HUDEP-2 (cell line): ENCODE data around the gene TIGD4.
"Not testable (repeated sequence)": the region's sequence is repeated elsewhere in the genome, so short reads cannot be mapped to it uniquely, and the experiment has no call there.

Source experiments
- DNase-seq, 76 experiments: peaks; one replicate each; lab custom pipeline; 2025; ENCODE audit not compliant: unreplicated experiment in 76 of 76; lab: John Stamatoyannopoulos, UW

TIGD4 gene

DNA sequence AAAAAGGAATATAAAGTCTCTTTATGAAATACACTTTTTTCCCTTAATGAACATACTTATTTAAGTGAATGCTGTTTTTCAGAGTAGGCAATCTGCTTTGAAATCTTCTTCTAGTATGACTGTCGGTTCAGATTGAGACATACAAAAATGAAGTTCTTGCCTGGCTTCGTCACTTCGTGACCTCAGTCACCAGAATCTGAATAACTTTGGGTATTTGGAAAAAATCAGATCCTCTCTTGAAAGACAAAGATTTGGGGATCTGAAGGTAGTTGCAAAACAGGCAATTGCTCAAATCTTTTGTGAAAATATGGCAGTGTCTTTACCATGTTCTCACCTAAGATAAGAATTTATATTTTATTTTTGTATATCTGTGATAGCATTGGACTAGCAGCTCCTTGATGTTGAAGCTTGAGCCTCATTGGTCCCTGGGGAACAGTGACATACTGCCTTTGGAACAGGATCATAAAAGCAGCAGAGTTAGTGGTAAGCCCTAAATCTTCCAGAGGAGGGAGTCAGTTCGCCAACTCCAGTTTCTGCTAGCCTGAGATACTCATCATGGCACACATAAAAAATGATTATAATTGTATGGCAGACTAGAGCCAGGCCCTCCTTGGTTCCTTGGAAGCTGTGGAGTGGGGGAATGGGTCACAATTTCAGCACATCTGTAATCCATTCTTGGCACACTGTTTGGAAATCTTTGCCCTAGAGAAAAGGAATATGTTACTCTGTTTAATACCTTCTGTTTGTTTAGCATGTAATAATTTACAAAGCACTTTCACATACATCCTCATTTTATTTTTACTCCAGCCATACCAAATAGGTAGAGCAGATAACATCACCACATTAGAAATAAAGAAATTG lies 5.2 kb upstream of the TIGD4 start:
- peak in 14 of 76 experiments; percentile 1 to 19 (median 8) for DNase-seq

GRCh38 chr4:152780267-152780778 lies 793 bp upstream of the TIGD4 start:
- DNase-seq, result peak in 23 of 76 experiments; percentile 1 to 59 (median 37)

GRCh38 chr4:152778656-152779512 lies 646 bp downstream of the TIGD4 start:
- peak in 11 of 76 experiments; percentile 1 to 45 (median 7) for DNase-seq

GRCh38 chr4:152777488-152777887 lies 2.0 kb downstream of the TIGD4 start:
- DNase-seq, result no peak

GRCh38 chr4:152776352-152776751 lies 3.2 kb downstream of the TIGD4 start:
- peak in 2 of 76 experiments; percentile 1 to 17 for DNase-seq

GRCh38 chr4:152773953-152774352 lies 5.6 kb downstream of the TIGD4 start:
- no peak for DNase-seq

- DNase-seq, result no peak
Measured at GRCh38 chr4:152773339-152773738, 6.2 kb downstream of the TIGD4 start.

GRCh38 chr4:152771741-152772533 lies 7.6 kb downstream of the TIGD4 start:
- DNase-seq, result no peak

DNA sequence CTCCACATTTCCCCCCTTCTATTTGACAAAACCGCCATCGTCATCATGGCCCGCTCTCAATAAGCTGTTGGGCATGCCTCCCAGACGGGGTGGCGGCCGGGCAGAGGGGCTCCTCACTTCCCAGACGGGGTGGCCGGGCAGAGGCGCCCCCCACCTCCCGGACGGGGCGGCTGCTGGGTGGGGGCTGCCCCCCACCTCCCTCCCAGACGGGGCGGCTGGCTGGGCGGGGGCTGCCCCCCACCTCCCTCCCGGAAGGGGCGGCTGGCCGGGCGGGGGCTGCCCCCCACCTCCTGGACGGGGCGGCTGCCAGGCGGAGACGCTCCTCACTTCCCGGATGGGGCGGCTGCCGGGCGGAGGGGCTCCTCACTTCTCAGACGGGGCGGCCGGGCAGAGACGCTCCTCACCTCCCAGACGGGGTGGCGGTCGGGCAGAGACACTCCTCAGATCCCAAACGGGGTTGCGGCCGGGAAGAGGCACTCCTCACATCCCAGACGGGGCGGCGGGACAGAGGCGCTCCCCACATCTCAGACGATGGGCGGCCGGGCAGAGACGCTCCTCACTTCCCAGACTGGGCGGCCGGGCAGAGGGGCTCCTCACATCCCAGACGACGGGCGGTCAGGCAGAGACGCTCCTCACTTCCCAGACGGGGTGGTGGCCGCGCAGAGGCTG lies 14.3 kb downstream of the TIGD4 start:
- DNase-seq, result not testable (repeated sequence)

DNA sequence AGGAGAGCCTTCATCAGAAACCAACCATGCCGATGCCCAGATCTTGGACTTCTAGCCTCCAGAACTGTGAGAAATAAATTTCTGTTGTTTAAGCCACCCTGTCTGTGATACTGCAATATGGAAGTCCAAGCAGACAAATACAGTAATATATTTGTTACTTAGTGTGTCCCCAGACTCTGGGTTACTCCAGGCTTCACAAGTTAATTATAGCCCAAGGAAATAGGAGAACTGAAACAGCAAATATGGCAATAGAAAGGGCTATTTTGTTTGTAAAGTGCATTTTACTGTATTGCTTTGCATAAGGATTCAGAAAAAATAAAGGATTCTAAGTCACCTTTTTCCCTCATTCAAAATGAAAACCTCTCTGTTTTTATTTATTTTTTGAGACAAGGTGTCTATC lies 15.7 kb downstream of the TIGD4 start:
- no peak for DNase-seq

DNA sequence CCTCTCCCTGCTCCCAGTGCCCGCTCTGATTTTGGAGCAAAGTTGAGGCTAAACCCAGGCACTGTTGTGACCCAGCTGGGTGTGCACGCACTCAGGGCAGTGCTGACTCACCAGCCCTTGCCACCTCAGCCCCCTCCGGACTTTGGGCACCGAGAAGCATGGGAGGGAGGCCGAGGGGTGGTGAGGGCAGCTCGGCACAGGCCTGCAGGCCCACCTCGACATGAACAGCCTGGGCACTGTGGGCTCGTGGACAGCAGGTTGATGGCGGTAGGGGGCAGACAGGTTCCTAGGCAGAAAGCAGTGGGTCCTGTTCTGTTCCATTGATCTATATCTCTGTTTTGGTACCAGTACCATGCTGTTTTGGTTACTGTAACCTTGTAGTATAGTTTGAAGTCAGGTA lies 30.9 kb downstream of the TIGD4 start:
- no peak for DNase-seq

DNA sequence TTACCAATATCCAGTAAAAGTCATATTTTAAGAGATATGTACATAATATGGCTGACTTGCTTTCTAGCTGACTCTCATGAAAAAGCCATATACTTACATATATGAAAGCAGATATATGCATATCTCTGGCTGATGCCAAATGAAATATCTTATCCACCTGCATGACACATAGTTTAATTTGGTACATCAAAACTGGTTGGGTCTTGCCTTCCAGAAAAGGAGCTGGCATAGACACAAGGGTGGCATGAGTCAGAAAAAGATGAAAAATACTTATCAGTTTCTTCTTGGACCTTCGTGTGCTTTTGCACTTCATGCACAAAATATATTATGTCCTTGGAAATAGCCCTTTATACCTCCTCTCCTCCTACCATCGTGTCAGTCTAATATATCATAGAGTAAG lies 32.1 kb downstream of the TIGD4 start:
- no peak for DNase-seq

DNA sequence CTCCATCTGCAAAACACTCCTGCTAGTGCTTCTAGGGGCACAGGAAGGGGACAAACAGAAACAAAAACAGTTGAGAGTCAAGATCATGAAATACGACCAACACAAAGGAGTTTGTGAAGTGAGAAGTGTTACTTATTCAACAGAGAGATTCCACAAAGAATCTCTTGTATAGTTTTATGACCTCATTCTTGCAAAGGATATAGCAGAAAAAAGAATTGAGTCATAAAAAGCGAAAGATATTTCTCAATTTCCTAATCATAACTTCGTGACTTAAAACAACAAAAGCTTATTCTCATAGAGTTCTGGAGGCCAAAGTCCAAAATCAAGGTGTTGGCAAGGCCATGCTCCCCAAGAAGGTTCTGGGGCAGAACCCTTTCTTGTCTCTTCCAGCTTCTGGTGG lies 40.7 kb downstream of the TIGD4 start:
- peak in 1 of 76 experiments; percentile 1 for DNase-seq

GRCh38 chr4:152735906-152736305 lies 43.6 kb downstream of the TIGD4 start:
- DNase-seq, result no peak

- peak in 5 of 76 experiments; percentile 2 to 14 (median 5) for DNase-seq
Measured at GRCh38 chr4:152735396-152735859, 44.1 kb downstream of the TIGD4 start.

GRCh38 chr4:152734699-152735050 lies 44.9 kb downstream of the TIGD4 start:
- no peak for DNase-seq

DNA sequence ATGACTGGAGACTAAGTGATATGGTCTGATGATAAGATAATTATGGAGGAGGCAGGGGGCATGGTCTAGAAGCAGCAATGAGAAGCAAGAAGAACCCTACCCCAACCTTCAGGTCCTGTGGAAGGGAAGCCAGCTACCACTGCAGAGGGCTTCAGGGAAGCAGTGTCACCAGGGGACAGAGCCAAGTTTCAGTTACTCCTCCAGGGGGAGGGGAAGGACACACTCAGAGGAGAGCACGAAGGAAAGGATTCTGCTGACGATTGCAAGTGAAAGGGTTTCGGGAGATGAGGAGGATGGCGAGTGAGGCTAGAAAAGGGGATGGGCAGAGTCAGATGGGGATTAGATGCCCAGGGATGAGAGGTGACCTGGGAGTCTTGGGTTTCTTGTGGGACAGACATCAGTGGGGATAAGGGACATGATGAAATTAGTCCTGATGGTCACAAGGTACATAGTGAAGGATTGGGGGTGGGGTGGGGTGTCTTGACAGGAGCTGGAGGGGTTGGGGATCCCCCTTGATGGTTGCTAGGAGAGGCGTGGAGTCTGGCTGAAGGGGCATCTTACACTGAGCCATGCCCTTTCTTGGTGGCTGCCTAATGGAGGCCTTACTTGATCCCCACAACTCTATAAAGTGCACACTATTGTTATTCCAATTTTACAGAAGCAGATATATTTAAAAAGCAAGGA lies 45.4 kb downstream of the TIGD4 start:
- DNase-seq, result no peak

DNA sequence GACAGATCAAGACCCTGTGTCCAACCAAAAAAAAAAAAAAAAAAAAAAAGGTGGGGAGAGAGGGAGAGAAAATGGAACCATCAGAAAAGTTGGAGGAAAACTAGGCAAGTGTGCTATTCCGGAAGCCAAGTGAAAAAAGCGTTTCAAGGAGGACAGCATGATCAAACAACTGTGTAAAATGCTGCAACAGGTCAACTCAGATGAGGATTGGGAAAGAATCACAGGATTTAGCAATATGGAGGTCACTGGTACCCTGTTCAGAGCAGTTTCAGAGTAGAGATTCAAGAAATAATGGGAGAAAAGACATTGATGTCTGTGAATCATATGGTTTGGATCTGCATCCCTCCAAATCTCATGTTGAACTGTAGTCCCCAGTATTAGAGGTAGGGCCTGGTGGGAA lies 47.5 kb downstream of the TIGD4 start:
- no peak for DNase-seq

DNA sequence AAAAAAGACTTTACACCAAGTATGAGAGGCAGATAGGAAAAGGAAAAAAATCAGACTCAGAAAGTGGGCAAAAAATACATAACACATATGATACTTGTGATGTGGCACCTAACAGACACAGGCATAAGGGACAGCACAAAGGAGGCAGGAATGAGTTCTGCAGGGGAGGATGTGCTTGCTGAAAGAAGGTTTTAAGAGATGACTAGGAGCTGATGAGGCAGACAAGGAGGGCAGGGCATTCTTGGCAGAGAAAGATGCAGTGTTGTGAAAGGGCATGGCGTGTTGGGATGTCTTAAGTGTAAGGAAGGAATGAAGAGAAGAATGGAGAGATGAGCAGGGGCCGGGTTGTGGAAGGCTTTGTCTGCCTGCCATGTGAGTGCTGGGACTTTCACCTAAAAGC lies 50.1 kb downstream of the TIGD4 start:
- no peak for DNase-seq
